Liver (tissue), 9 donors: ENCODE data around the gene PRMT9. TPM values are rescaled to one million over a fixed set of nuclear protein-coding genes. Genes with fewer than 3 reads are reported as not detected.

Experiments
- DNase-seq: peaks from one replicate; pipeline ENCODE4 v3.0.0-alpha.2; 2017; ENCODE audit warnings: low spot score
- H3K27ac ChIP-seq, 2 donors: one replicate each; pipeline ENCODE4 v1.7.0; 2013; ENCODE audit warnings: inconsistent platforms in 2 of 2, low read length in 2 of 2, control low read depth in 1 of 2, low read depth in 1 of 2, mild to moderate bottlenecking in 1 of 2
- H3K27me3 ChIP-seq, 4 donors: one replicate each; pipeline versions ENCODE4 v1.6.1 to v1.7.0; 2013; ENCODE audit warnings: low read length in 3 of 4, inconsistent platforms in 1 of 4, mild to moderate bottlenecking in 1 of 4, moderate library complexity in 1 of 4; ENCODE audit not compliant: control insufficient read depth in 4 of 4, insufficient read depth in 4 of 4
- H3K36me3 ChIP-seq, 4 donors: one replicate each; pipeline versions ENCODE4 v1.6.1 to v1.7.0; 2013; ENCODE audit warnings: low read length in 3 of 4, mild to moderate bottlenecking in 3 of 4, low read depth in 1 of 4, moderate library complexity in 1 of 4; ENCODE audit not compliant: control insufficient read depth in 4 of 4, insufficient read depth in 3 of 4
- H3K4me1 ChIP-seq, 4 donors: one replicate each; pipeline versions ENCODE4 v1.6.1 to v1.7.0; 2013; ENCODE audit warnings: low read length in 3 of 4, mild to moderate bottlenecking in 3 of 4, moderate library complexity in 1 of 4; ENCODE audit not compliant: control insufficient read depth in 4 of 4, insufficient read depth in 4 of 4
- H3K4me3 ChIP-seq, 3 donors: one replicate each; pipeline versions ENCODE4 v1.6.1 to v1.7.0; 2013; ENCODE audit warnings: low read length in 3 of 3, control low read depth in 1 of 3, low read depth in 1 of 3, mild to moderate bottlenecking in 1 of 3
- H3K9ac ChIP-seq, 2 donors: one replicate each; pipeline ENCODE4 v1.7.0; 2013; ENCODE audit warnings: low read length in 2 of 2, mild to moderate bottlenecking in 2 of 2, moderate library complexity in 2 of 2, control low read depth in 1 of 2, low read depth in 1 of 2
- H3K9me3 ChIP-seq, 4 donors: one replicate each; pipeline versions ENCODE4 v1.6.1 to v1.7.0; 2013; ENCODE audit warnings: low read length in 3 of 4; ENCODE audit not compliant: control insufficient read depth in 4 of 4
- ATF3 ChIP-seq: IDR thresholded peaks from 2 replicates; pipeline ENCODE4 v1.6.1; 2016; ENCODE audit warnings: antibody characterized with exemption
- CTCF ChIP-seq: fragments of 150-350 bp; IDR thresholded peaks from 2 replicates; pipeline ENCODE4 v1.5.1; 2017; ENCODE audit warnings: improper control_type of control experiment, low read depth, low read length; ENCODE audit not compliant: missing input control
- FOXA1 ChIP-seq: IDR thresholded peaks from 2 replicates; pipeline ENCODE4 v1.6.1; 2016; ENCODE audit warnings: antibody characterized with exemption
- FOXA2 ChIP-seq: IDR thresholded peaks from 2 replicates; pipeline ENCODE4 v1.6.1; 2016; ENCODE audit warnings: antibody characterized with exemption
- HNF4A ChIP-seq, 2 donors: conservative IDR thresholded peaks; 2 replicates each; pipeline ENCODE4 v1.6.1; 2016; ENCODE audit warnings: antibody characterized with exemption in 2 of 2, mild to moderate bottlenecking in 2 of 2
- HNF4G ChIP-seq: IDR thresholded peaks from 2 replicates; pipeline ENCODE4 v1.6.1; 2016; ENCODE audit warnings: antibody characterized with exemption
- JUND ChIP-seq, 2 donors: IDR thresholded peaks; 2 replicates each; pipeline ENCODE4 v1.6.1; 2016; ENCODE audit warnings: antibody characterized with exemption in 2 of 2
- MAX ChIP-seq: IDR thresholded peaks from 2 replicates; pipeline ENCODE4 v1.6.1; 2016; ENCODE audit warnings: antibody characterized with exemption
- NR2F2 ChIP-seq: IDR thresholded peaks from 2 replicates; pipeline ENCODE4 v1.6.1; 2016; ENCODE audit warnings: antibody characterized with exemption
- RAD21 ChIP-seq, 2 donors: IDR thresholded peaks; 2 replicates each; pipeline ENCODE4 v1.6.1; 2016; ENCODE audit warnings: antibody characterized with exemption in 2 of 2, mild to moderate bottlenecking in 2 of 2
- REST ChIP-seq: IDR thresholded peaks from 2 replicates; pipeline ENCODE4 v1.6.1; 2016; ENCODE audit warnings: antibody characterized with exemption, mild to moderate bottlenecking
- RXRA ChIP-seq, 2 donors: IDR thresholded peaks; 2 replicates each; pipeline ENCODE4 v1.6.1; 2017 to 2018; ENCODE audit warnings: antibody characterized with exemption in 2 of 2, mild to moderate bottlenecking in 1 of 2
- SP1 ChIP-seq: IDR thresholded peaks from 2 replicates; pipeline ENCODE4 v1.6.1; 2018; ENCODE audit warnings: antibody characterized with exemption, mild to moderate bottlenecking
- TAF1 ChIP-seq: conservative IDR thresholded peaks from 2 replicates; pipeline ENCODE4 v1.6.1; 2016; ENCODE audit warnings: antibody characterized with exemption, mild to moderate bottlenecking
- ZBTB33 ChIP-seq: IDR thresholded peaks from 2 replicates; pipeline ENCODE4 v1.6.1; 2016; ENCODE audit warnings: antibody characterized with exemption
- WGBS: extraction: QIAGEN DNeasy Blood & Tissue Kit; methylation state at CpG from one replicate; pipeline ENCODE4 v1.1.7; 2013; 5-methylcytosine and 5-hydroxymethylcytosine counted together
- polyA plus RNA-seq, 2 donors: library from polyadenylated mRNA; stranded (reverse) in 1 of 2; unstranded in 1 of 2; fragments of 200-250 nt in 1 of 2; fragments of >200 nt in 1 of 2; fragmentation: Nextera tagmentation in 1 of 2; extraction: Ambion mirVana in 1 of 2; gene quantifications; one replicate each; pipeline versions ENCODE4 v1.2.1 to v1.2.3, GENCODE V29; 2013 to 2015
- total RNA-seq, 2 donors: library from RNA; depleted of rRNA; stranded (reverse); fragments of >200 nt; gene quantifications; one replicate each; pipeline ENCODE4 v1.2.3, GENCODE V29; 2014
- donor health status: healthy.
- donor health status: healthy.
- donor health status: healthy.
- donor health status: healthy.
- donor health status: healthy.

Gene PRMT9
- total and polyA plus RNA-seq, 4 donors: 2.4 to 8.5 (median 5.7) TPM

- H3K27ac ChIP-seq: peak overlapping the region; percentile 51 to 80
- H3K9ac ChIP-seq: peak overlapping the region; percentile 7 to 64
- no peak for DNase-seq
- TF ChIP-seq ATF3 (no peak), HNF4A (conservative IDR thresholded peaks at IDR 0.05) (peak in 1 of 2 donors; percentile 9), CTCF (no peak), REST (no peak)
- H3K4me3 ChIP-seq: peak overlapping the region; percentile 43 to 80 (median 66)
- H3K4me1 ChIP-seq: peaks cover 2 to 27% (median 15%) of the 10 kb centered on the region in 4 donors
- H3K27me3 ChIP-seq: peaks cover 0 to 14% (median 0%) of the 10 kb centered on the region in 4 donors
- WGBS: 3% methylated on average over 38 of the region's 38 CpGs
- no peaks in the 10 kb centered on the region for H3K36me3 ChIP-seq
- no peaks in the 10 kb centered on the region for H3K9me3 ChIP-seq
Observed at GRCh38 chr4:147732518-147733235, 48.7 kb upstream of the PRMT9 start.

- peak within 1 kb of the TSS; percentile 7 to 64 for H3K9ac ChIP-seq
- peak within 1 kb of the TSS; percentile 51 to 80 for H3K27ac ChIP-seq
- H3K4me3 ChIP-seq: peak within 1 kb of the TSS; percentile 43 to 80 (median 66)
- H3K36me3 ChIP-seq: no peaks in the 10 kb centered on the region
- H3K27me3 ChIP-seq: peaks cover 0 to 13% (median 0%) of the 10 kb centered on the region in 4 donors
- DNase-seq: no peak
- 2% methylated on average over 106 of the region's 106 CpGs for WGBS
- TF ChIP-seq RAD21 (IDR thresholded peaks at IDR 0.05) (no peak), RXRA (IDR thresholded peaks at IDR 0.05) (no peak), HNF4A (conservative IDR thresholded peaks at IDR 0.05) (no peak), FOXA1 (no peak), NR2F2 (no peak), TAF1 (no peak), MAX (no peak), SP1 (no peak), ZBTB33 (no peak), REST (no peak), FOXA2 (no peak), JUND (IDR thresholded peaks at IDR 0.05) (no peak), HNF4G (no peak), CTCF (no peak)
- H3K4me1 ChIP-seq: peaks cover 2 to 27% (median 15%) of the 10 kb centered on the region in 4 donors
- no peaks in the 10 kb centered on the region for H3K9me3 ChIP-seq
Observed at GRCh38 chr4:147731580-147732517, 47.9 kb upstream of the PRMT9 start, which contains the start of gene ARHGAP10. Gene ARHGAP10 (plus strand): TSS chr4:147732088. CDS start chr4:147732302, 214 bp downstream.
